Testis (tissue), 3 donors: ENCODE data around the gene DIP2B. TPM values are rescaled to one million over a fixed set of nuclear protein-coding genes. Genes with fewer than 3 reads are reported as not detected.

Experiments used
- DNase-seq: peaks from one replicate; pipeline ENCODE4 v3.0.0-alpha.2; 2019
- H3K27ac ChIP-seq, 2 donors: fragments of 200-600 bp; sonication (generic); one replicate each; pipeline ENCODE4 v1.5.1; 2019
- H3K27me3 ChIP-seq: fragments of 200-600 bp; sonication (generic); one replicate; pipeline ENCODE4 v1.5.1; 2019
- H3K36me3 ChIP-seq: fragments of 200-600 bp; sonication (generic); one replicate; pipeline ENCODE4 v1.5.1; 2017; ENCODE audit warnings: low read depth; ENCODE audit errors: missing control alignments
- H3K4me1 ChIP-seq: fragments of 200-600 bp; sonication (generic); one replicate; pipeline ENCODE4 v1.5.1; 2019
- H3K4me3 ChIP-seq, 2 donors: fragments of 200-600 bp; sonication (generic); one replicate each; pipeline ENCODE4 v1.5.1; 2017 to 2019
- H3K9me3 ChIP-seq: fragments of 200-600 bp; sonication (generic); one replicate; pipeline ENCODE4 v1.5.1; 2017
- CTCF ChIP-seq, 3 experiments: fragments of 450-650 bp in 2 of 3; fragments of 200-600 bp in 1 of 3; sonication (generic) in 1 of 3; IDR thresholded peaks; one replicate each; pipeline ENCODE4 v1.5.1; 2016 to 2019; ENCODE audit warnings: antibody characterized with exemption in 3 of 3, mild to moderate bottlenecking in 2 of 3, moderate library complexity in 1 of 3
- POLR2A ChIP-seq: fragments of 450-650 bp; IDR thresholded peaks from one replicate; pipeline ENCODE4 v1.6.1; 2017; ENCODE audit warnings: antibody characterized with exemption, mild to moderate bottlenecking, moderate library complexity
- WGBS, 2 donors: methylation state at CpG; one replicate each; pipeline ENCODE4 v1.1.5; 2018; 5-methylcytosine and 5-hydroxymethylcytosine counted together
- intact Hi-C: fragments of 100-400 bp; cut with DNase I; formaldehyde crosslinking; loops from one replicate; pipeline ENCODE4 v1.15.1; 2023; ENCODE audit warnings: low total_unique reads
- polyA plus RNA-seq: library from polyadenylated mRNA; stranded (reverse); fragments of 350-450 nt; fragmentation: Illumina TruSeq; extraction: RNeasy Lipid Tissue Mini Kit (QIAGEN cat#74804); gene quantifications from one replicate; pipeline ENCODE4 v1.2.3, GENCODE V29; 2014; ENCODE audit warnings: low read depth, low replicate concordance; ENCODE audit not compliant: insufficient read depth
- total RNA-seq, 2 donors: library from RNA; depleted of rRNA; stranded (reverse); fragments of >200 nt; gene quantifications; one replicate each; pipeline ENCODE4 v1.2.3, GENCODE V29; 2016

Gene DIP2B
- total and polyA plus RNA-seq, 3 donors from 2014 or later: 19.1 to 57.1 (median 43.5) TPM

GRCh38 chr12:50635364-50635763 is 130.6 kb downstream of the DIP2B start:
- no peak overlapping the region for H3K27ac ChIP-seq
- no peak for TF ChIP-seq POLR2A
- TF ChIP-seq CTCF (IDR thresholded peaks at IDR 0.05): no peak
- WGBS, 2 donors: 51 to 58% methylated on average over 5 of the region's 5 CpGs
- H3K4me3 ChIP-seq: no peak overlapping the region
- intact Hi-C loops: loop anchor here (5.0 kb wide), 1 partner anchor 128 kb away; no protein-coding TSS in a partner anchor
- no peaks in the 10 kb centered on the region for H3K9me3 ChIP-seq
- no peak for DNase-seq
- no peaks in the 10 kb centered on the region for H3K27me3 ChIP-seq
- H3K4me1 ChIP-seq: no peaks in the 10 kb centered on the region
- no peaks in the 10 kb centered on the region for H3K36me3 ChIP-seq

- no peaks in the 10 kb centered on the region for H3K9me3 ChIP-seq
- intact Hi-C loops: loop anchor here (5.0 kb wide), 1 partner anchor 129 kb away; no protein-coding TSS in a partner anchor
- H3K4me3 ChIP-seq: no peak overlapping the region
- DNase-seq: no peak
- no peaks in the 10 kb centered on the region for H3K27me3 ChIP-seq
- no peak overlapping the region for H3K27ac ChIP-seq
- TF ChIP-seq CTCF (IDR thresholded peaks at IDR 0.05): no peak
- no peak for TF ChIP-seq POLR2A
- 90 to 91% methylated on average over 4 of the region's 4 CpGs for WGBS, 2 donors
- H3K4me1 ChIP-seq: no peaks in the 10 kb centered on the region
- no peaks in the 10 kb centered on the region for H3K36me3 ChIP-seq
Measured at GRCh38 chr12:50635857-50636256, 131.1 kb downstream of the DIP2B start.

- H3K4me1 ChIP-seq: no peaks in the 10 kb centered on the region
- no peaks in the 10 kb centered on the region for H3K27me3 ChIP-seq
- H3K4me3 ChIP-seq: no peak overlapping the region
- no peak for TF ChIP-seq POLR2A
- DNase-seq: no peak
- no peaks in the 10 kb centered on the region for H3K36me3 ChIP-seq
- no peak overlapping the region for H3K27ac ChIP-seq
- WGBS, 2 donors: 76 to 86% methylated on average over 2 to 3 of the region's 3 CpGs
- intact Hi-C loops: loop anchor here (5.0 kb wide), 1 partner anchor 129 kb away; no protein-coding TSS in a partner anchor
- no peaks in the 10 kb centered on the region for H3K9me3 ChIP-seq
Measured at GRCh38 chr12:50636505-50636904, 131.7 kb downstream of the DIP2B start.

GRCh38 chr12:50637870-50638481 is 133.2 kb downstream of the DIP2B start:
- H3K4me1 ChIP-seq: no peaks in the 10 kb centered on the region
- DNase-seq: no peak
- no peak overlapping the region for H3K4me3 ChIP-seq
- no peaks in the 10 kb centered on the region for H3K9me3 ChIP-seq
- WGBS, 2 donors: 37 to 46% methylated on average over 4 of the region's 4 CpGs
- intact Hi-C loops: loop anchor here (5.0 kb wide), 1 partner anchor 131 kb away; no protein-coding TSS in a partner anchor
- peak; percentile 44 to 52 (median 50) for TF ChIP-seq CTCF (IDR thresholded peaks at IDR 0.05)
- TF ChIP-seq POLR2A: no peak
- H3K36me3 ChIP-seq: no peaks in the 10 kb centered on the region
- H3K27ac ChIP-seq: no peak overlapping the region
- no peaks in the 10 kb centered on the region for H3K27me3 ChIP-seq

- TF ChIP-seq CTCF (IDR thresholded peaks at IDR 0.05) (no peak), POLR2A (no peak)
- no peak for DNase-seq
- intact Hi-C loops: loop anchor here (5.0 kb wide), 1 partner anchor 131 kb away; no protein-coding TSS in a partner anchor
- Histone ChIP-seq H3K4me3 (no peak overlapping the region), H3K27ac (no peak overlapping the region), H3K27me3 (no peaks in the 10 kb centered on the region), H3K9me3 (no peaks in the 10 kb centered on the region), H3K4me1 (no peaks in the 10 kb centered on the region), H3K36me3 (no peaks in the 10 kb centered on the region)
Measured at GRCh38 chr12:50638482-50638880, 133.7 kb downstream of the DIP2B start.
